Stomach smooth muscle (tissue), 2 donors: ENCODE data around the gene HCST.
"Not testable (repeated sequence)": the region's sequence is repeated elsewhere in the genome, so short reads cannot be mapped to it uniquely, and the experiment has no call there.

ENCODE experiments used
- H3K27ac ChIP-seq: one replicate; pipeline ENCODE4 v1.7.0; 2013; ENCODE audit warnings: mild to moderate bottlenecking, low read length, inconsistent platforms
- H3K27me3 ChIP-seq, 2 donors: one replicate each; pipeline ENCODE4 v1.7.0; 2013; ENCODE audit warnings: low read length in 2 of 2; ENCODE audit not compliant: insufficient read depth in 2 of 2, control insufficient read depth in 1 of 2
- H3K36me3 ChIP-seq, 2 donors: one replicate each; pipeline ENCODE4 v1.7.0; 2013; ENCODE audit warnings: low read length in 2 of 2; ENCODE audit not compliant: control insufficient read depth in 2 of 2, insufficient read depth in 2 of 2
- H3K4me1 ChIP-seq: one replicate; pipeline ENCODE4 v1.7.0; 2013; ENCODE audit warnings: low read length; ENCODE audit not compliant: control insufficient read depth, insufficient read depth
- H3K4me3 ChIP-seq, 2 donors: one replicate each; pipeline ENCODE4 v1.7.0; 2013; ENCODE audit warnings: low read length in 2 of 2
- H3K9ac ChIP-seq, 2 donors: one replicate each; pipeline ENCODE4 v1.7.0; 2013; ENCODE audit warnings: low read length in 2 of 2, mild to moderate bottlenecking in 1 of 2
- H3K9me3 ChIP-seq, 2 donors: one replicate each; pipeline ENCODE4 v1.7.0; 2013; ENCODE audit warnings: low read length in 2 of 2; ENCODE audit not compliant: control insufficient read depth in 2 of 2
- donor health status: healthy.
- donor health status: Pancreatic carcinoma.

Gene HCST

GRCh38 chr19:35868172-35868822 is 34.0 kb upstream of the HCST start, which contains the start of gene APLP1:
TSS of gene APLP1 (plus strand) at chr19:35868574. CDS start at chr19:35868637, 63 bp downstream.
- Histone ChIP-seq H3K9me3 (no peaks in the 10 kb centered on the region), H3K4me1 (peaks cover 22% of the 10 kb centered on the region), H3K27me3 (peaks cover 12 to 34% of the 10 kb centered on the region in 2 donors), H3K9ac (no peak within 1 kb of the TSS), H3K27ac (no peak within 1 kb of the TSS), H3K4me3 (peak within 1 kb of the TSS; percentile 24 to 57), H3K36me3 (no peaks in the 10 kb centered on the region)

GRCh38 chr19:35868823-35869326 is 33.5 kb upstream of the HCST start:
- H3K9me3 ChIP-seq = no peaks in the 10 kb centered on the region
- no peak overlapping the region for H3K27ac ChIP-seq
- peaks cover 22% of the 10 kb centered on the region for H3K4me1 ChIP-seq
- no peaks in the 10 kb centered on the region for H3K36me3 ChIP-seq
- H3K9ac ChIP-seq = no peak overlapping the region
- H3K4me3 ChIP-seq = peak overlapping the region; percentile 24 to 57
- H3K27me3 ChIP-seq = peaks cover 15 to 35% of the 10 kb centered on the region in 2 donors

GRCh38 chr19:35869327-35870123 is 32.8 kb upstream of the HCST start:
- Histone ChIP-seq H3K36me3 (no peaks in the 10 kb centered on the region), H3K4me1 (peaks cover 22% of the 10 kb centered on the region), H3K9ac (no peak overlapping the region), H3K9me3 (no peaks in the 10 kb centered on the region), H3K27ac (no peak overlapping the region), H3K4me3 (peak overlapping the region; percentile 24 to 57), H3K27me3 (peaks cover 15 to 39% of the 10 kb centered on the region in 2 donors)

GRCh38 chr19:35870124-35870736 is 32.1 kb upstream of the HCST start:
- Histone ChIP-seq H3K4me1 (peaks cover 22% of the 10 kb centered on the region), H3K27me3 (peaks cover 15 to 39% of the 10 kb centered on the region in 2 donors)
- not testable (repeated sequence) for H3K9me3 ChIP-seq, H3K36me3 ChIP-seq, H3K9ac ChIP-seq, H3K27ac ChIP-seq, H3K4me3 ChIP-seq

DNA sequence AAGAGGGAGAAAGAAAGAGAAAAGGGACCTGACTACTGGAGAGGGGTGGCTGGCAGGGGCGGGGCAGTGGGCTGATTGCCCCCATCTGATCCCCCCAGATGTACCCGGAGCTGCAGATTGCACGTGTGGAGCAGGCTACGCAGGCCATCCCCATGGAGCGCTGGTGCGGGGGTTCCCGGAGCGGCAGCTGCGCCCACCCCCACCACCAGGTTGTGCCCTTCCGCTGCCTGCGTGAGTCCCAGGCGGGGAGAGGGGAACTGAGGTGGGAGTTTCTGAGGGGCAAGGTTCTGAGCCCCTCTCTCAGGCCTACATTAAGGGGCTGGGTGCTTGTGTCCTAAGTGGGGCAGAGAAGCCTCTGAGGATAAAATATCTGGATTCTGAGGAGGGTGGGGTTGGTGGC is 31.5 kb upstream of the HCST start:
- peaks cover 11 to 39% of the 10 kb centered on the region in 2 donors for H3K27me3 ChIP-seq
- H3K4me3 ChIP-seq = no peak overlapping the region
- no peak overlapping the region for H3K9ac ChIP-seq
- H3K36me3 ChIP-seq = no peaks in the 10 kb centered on the region
- no peak overlapping the region for H3K27ac ChIP-seq
- H3K9me3 ChIP-seq = no peaks in the 10 kb centered on the region
- peaks cover 22% of the 10 kb centered on the region for H3K4me1 ChIP-seq

- Histone ChIP-seq H3K4me1 (peaks cover 22% of the 10 kb centered on the region), H3K9ac (no peak overlapping the region), H3K4me3 (no peak overlapping the region), H3K27ac (no peak overlapping the region), H3K27me3 (peaks cover 11 to 37% of the 10 kb centered on the region in 2 donors), H3K36me3 (no peaks in the 10 kb centered on the region), H3K9me3 (no peaks in the 10 kb centered on the region)
These were observed 30.7 kb upstream of the HCST start for GRCh38 chr19:35871611-35872010.

- H3K27me3 ChIP-seq = peaks cover 11 to 37% of the 10 kb centered on the region in 2 donors
- H3K4me1 ChIP-seq = peaks cover 22% of the 10 kb centered on the region
- H3K4me3 ChIP-seq = no peak overlapping the region
- H3K36me3 ChIP-seq = no peaks in the 10 kb centered on the region
- no peak overlapping the region for H3K27ac ChIP-seq
- no peak overlapping the region for H3K9ac ChIP-seq
- H3K9me3 ChIP-seq = no peaks in the 10 kb centered on the region
These were observed 30.1 kb upstream of the HCST start for GRCh38 chr19:35872180-35872579.

DNA sequence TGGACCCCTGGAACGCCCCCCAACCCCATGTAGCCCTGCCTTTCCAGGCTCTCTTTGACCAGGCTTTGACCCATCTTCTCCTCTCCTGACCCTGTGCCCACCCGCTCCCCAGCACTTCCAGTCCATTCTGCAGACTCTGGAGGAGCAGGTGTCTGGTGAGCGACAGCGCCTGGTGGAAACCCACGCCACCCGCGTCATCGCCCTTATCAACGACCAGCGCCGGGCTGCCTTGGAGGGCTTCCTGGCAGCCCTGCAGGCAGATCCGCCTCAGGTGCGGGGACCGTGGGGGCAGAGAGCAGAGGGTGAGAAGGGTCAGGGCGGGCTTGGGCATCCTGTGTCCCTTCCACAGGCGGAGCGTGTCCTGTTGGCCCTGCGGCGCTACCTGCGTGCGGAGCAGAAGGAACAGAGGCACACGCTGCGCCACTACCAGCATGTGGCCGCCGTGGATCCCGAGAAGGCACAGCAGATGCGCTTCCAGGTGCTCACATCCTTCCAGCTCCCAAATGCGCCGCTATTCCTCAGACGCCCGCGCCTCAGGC is 27.9 kb upstream of the HCST start:
- no peak overlapping the region for H3K27ac ChIP-seq
- no peak overlapping the region for H3K9ac ChIP-seq
- no peak overlapping the region for H3K4me3 ChIP-seq
- H3K4me1 ChIP-seq = peaks cover 8% of the 10 kb centered on the region
- H3K27me3 ChIP-seq = peaks cover 19 to 37% of the 10 kb centered on the region in 2 donors
- H3K36me3 ChIP-seq = no peaks in the 10 kb centered on the region
- no peaks in the 10 kb centered on the region for H3K9me3 ChIP-seq

DNA sequence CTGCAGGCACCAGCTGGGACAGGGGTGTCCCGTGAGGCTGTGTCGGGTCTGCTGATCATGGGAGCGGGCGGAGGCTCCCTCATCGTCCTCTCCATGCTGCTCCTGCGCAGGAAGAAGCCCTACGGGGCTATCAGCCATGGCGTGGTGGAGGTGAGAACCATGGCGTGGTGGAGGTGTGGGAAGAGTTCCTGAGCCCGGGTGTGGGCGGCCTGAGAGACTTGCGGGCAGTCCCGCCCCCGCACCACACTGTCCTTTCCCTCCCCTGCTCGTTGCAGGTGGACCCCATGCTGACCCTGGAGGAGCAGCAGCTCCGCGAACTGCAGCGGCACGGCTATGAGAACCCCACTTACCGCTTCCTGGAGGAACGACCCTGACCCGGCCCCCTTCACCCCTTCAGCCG is 23.3 kb upstream of the HCST start:
- H3K36me3 ChIP-seq = no peaks in the 10 kb centered on the region
- no peaks in the 10 kb centered on the region for H3K4me1 ChIP-seq
- H3K9ac ChIP-seq = no peak overlapping the region
- no peak overlapping the region for H3K27ac ChIP-seq
- no peak overlapping the region for H3K4me3 ChIP-seq
- peaks cover 9 to 11% of the 10 kb centered on the region in 2 donors for H3K27me3 ChIP-seq
- no peaks in the 10 kb centered on the region for H3K9me3 ChIP-seq

- Histone ChIP-seq H3K4me3 (no peak overlapping the region), H3K4me1 (no peaks in the 10 kb centered on the region), H3K9me3 (no peaks in the 10 kb centered on the region), H3K27me3 (peaks cover 6 to 11% of the 10 kb centered on the region in 2 donors), H3K36me3 (no peaks in the 10 kb centered on the region), H3K9ac (no peak overlapping the region), H3K27ac (no peak overlapping the region)
These were observed 22.5 kb upstream of the HCST start for GRCh38 chr19:35879770-35880317.
